SIG-M5 treated with dmso at 0.1 percent for 504 hours (cell line): ENCODE data around the gene CCDC27.

ENCODE experiments used
- DNase-seq: peaks from one replicate; lab custom pipeline; 2025; ENCODE audit not compliant: unreplicated experiment; lab: John Stamatoyannopoulos, UW

The CCDC27 gene

GRCh38 chr1:3717715-3718601 lies 34.3 kb upstream of the CCDC27 start:
- DNase-seq, result peak; percentile 5

- no peak for DNase-seq
Measured at GRCh38 chr1:3718764-3719163, 33.5 kb upstream of the CCDC27 start.

GRCh38 chr1:3721955-3722465 lies 30.2 kb upstream of the CCDC27 start:
- DNase-seq, result no peak

- no peak for DNase-seq
Measured at GRCh38 chr1:3722846-3723245, 29.4 kb upstream of the CCDC27 start.

GRCh38 chr1:3724416-3725030 lies 27.7 kb upstream of the CCDC27 start:
- DNase-seq, result peak; percentile 47

- no peak for DNase-seq
Measured at GRCh38 chr1:3725366-3725765, 26.9 kb upstream of the CCDC27 start.

GRCh38 chr1:3727042-3727824 lies 25.0 kb upstream of the CCDC27 start:
- peak; percentile 27 for DNase-seq

- no peak for DNase-seq
Measured at GRCh38 chr1:3727825-3728776, 24.1 kb upstream of the CCDC27 start.

- DNase-seq, result no peak
Measured at GRCh38 chr1:3729594-3730542, 22.4 kb upstream of the CCDC27 start.

GRCh38 chr1:3730543-3731247 lies 21.6 kb upstream of the CCDC27 start:
- no peak for DNase-seq

- DNase-seq, result no peak
Measured at GRCh38 chr1:3731583-3732433, 20.4 kb upstream of the CCDC27 start.

GRCh38 chr1:3732434-3733093 lies 19.7 kb upstream of the CCDC27 start:
- no peak for DNase-seq

GRCh38 chr1:3733094-3733882 lies 19.0 kb upstream of the CCDC27 start:
- no peak for DNase-seq

GRCh38 chr1:3733883-3734589 lies 18.2 kb upstream of the CCDC27 start:
- no peak for DNase-seq

- no peak for DNase-seq
Measured at GRCh38 chr1:3734602-3735001, 17.6 kb upstream of the CCDC27 start.
